ENCODE measurements around the gene AKAP14.

- TF ChIP-seq CTCF (conservative IDR thresholded peaks at IDR 0.05; ENCODE audit: low read length) (no peak), EZH2phosphoT487 (IDR thresholded peaks at IDR 0.05; ENCODE audit: borderline replicate concordance, low read depth, low read length) (no peak)
Observed at GRCh38 chrX:119852382-119853353, 43.0 kb upstream of the AKAP14 start, which contains the start of gene UPF3B.
